ENCODE data around the gene ANXA2. TPM values are rescaled to one million over a fixed set of nuclear protein-coding genes. Genes with fewer than 3 reads are reported as not detected.
A peak's percentile ranks its signal among the peaks of the same experiment; 100 is the strongest.

ANXA2 gene
- total and polyA plus RNA-seq, 10 of the 15 experiments (the other 5 are each of a cell fraction or from before 2014, with no cell fraction given) = 135 to 540 (median 281) TPM

GRCh38 chr15:60326824-60327654 lies 70.7 kb downstream of the ANXA2 start (continued):
- TF ChIP-seq BHLHE40 (IDR thresholded peaks at IDR 0.05; ENCODE audit: borderline replicate concordance in 1 of 2, low read depth in 2 of 2, low read length in 1 of 2) (no peak), CBX5 (IDR thresholded peaks at IDR 0.05; ENCODE audit: low read depth) (no peak), MLLT1 (IDR thresholded peaks at IDR 0.05) (no peak), CTCF (IDR thresholded peaks at IDR 0.05 in 2 of 3, conservative IDR thresholded peaks at IDR 0.05 in 1 of 3; ENCODE audit: control insufficient read depth in 2 of 3, extremely low read depth in 1 of 3, insufficient read depth in 1 of 3, low read depth in 3 of 3, low read length in 3 of 3) (peak; percentile 69 to 79 (median 78)), MYC (IDR thresholded peaks at IDR 0.05; ENCODE audit: insufficient read depth, insufficient read length, insufficient replicate concordance, low read length, severe bottlenecking) (no peak), SMARCA5 (IDR thresholded peaks at IDR 0.05) (no peak), SREBF2 (IDR thresholded peaks at IDR 0.05; ENCODE audit: low read length) (no peak), E2F8 (IDR thresholded peaks at IDR 0.05; ENCODE audit: low read depth, partially characterized antibody) (no peak), MEF2B (IDR thresholded peaks at IDR 0.05; ENCODE audit: partially characterized antibody, poor library complexity, severe bottlenecking) (no peak), ZNF384 (IDR thresholded peaks at IDR 0.05; ENCODE audit: borderline replicate concordance, low read depth, low read length) (peak; percentile 70; the same call in 1 of the 2 replicates), HDGF (IDR thresholded peaks at IDR 0.05) (no peak), SUPT20H (IDR thresholded peaks at IDR 0.05; ENCODE audit: borderline replicate concordance, control insufficient read depth, low read depth, low read length) (no peak), NFYA (IDR thresholded peaks at IDR 0.05; ENCODE audit: borderline replicate concordance, low read depth, low read length) (no peak)
- TF ChIP-seq, protein P1, sequence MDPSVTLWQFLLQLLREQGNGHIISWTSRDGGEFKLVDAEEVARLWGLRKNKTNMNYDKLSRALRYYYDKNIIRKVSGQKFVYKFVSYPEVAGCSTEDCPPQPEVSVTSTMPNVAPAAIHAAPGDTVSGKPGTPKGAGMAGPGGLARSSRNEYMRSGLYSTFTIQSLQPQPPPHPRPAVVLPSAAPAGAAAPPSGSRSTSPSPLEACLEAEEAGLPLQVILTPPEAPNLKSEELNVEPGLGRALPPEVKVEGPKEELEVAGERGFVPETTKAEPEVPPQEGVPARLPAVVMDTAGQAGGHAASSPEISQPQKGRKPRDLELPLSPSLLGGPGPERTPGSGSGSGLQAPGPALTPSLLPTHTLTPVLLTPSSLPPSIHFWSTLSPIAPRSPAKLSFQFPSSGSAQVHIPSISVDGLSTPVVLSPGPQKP (IDR thresholded peaks at IDR 0.05; ENCODE audit: low read depth, low read length) = no peak
